Urothelium cell line (cell line): ENCODE results near the gene SUPT3H.
A peak's percentile ranks its signal among the peaks of the same experiment; 100 is the strongest.
"Not testable (repeated sequence)": the region's sequence is repeated elsewhere in the genome, so short reads cannot be mapped to it uniquely, and the experiment has no call there.

Experiments used
- DNase-seq: peaks from one replicate; pipeline ENCODE4 v3.0.0; 2011; ENCODE audit warnings: low spot score, mixed read lengths
- FAIRE-seq: peaks from 2 replicates; lab custom pipeline; 2011; peaks lifted over from hg19 to GRCh38; lab: Jason Lieb, UNC

The SUPT3H gene

GRCh38 chr6:45187836-45188235 is 189.9 kb downstream of the SUPT3H start:
- FAIRE-seq (no peak), DNase-seq (no peak)

- no peak for FAIRE-seq
Observed at GRCh38 chr6:45185403-45186251, 192.1 kb downstream of the SUPT3H start.

GRCh38 chr6:45184937-45185336 is 192.8 kb downstream of the SUPT3H start:
- no peak for DNase-seq
- FAIRE-seq: no peak

More at GRCh38 chr6:45185403-45186251, 192.1 kb downstream of the SUPT3H start:
- DNase-seq: no peak

GRCh38 chr6:45184040-45184439 is 193.7 kb downstream of the SUPT3H start:
- no peak for FAIRE-seq
- DNase-seq: no peak

GRCh38 chr6:45176373-45176772 is 201.4 kb downstream of the SUPT3H start:
- FAIRE-seq, DNase-seq: not testable (repeated sequence)

GRCh38 chr6:45175272-45175671 is 202.5 kb downstream of the SUPT3H start:
- FAIRE-seq (no peak), DNase-seq (no peak)

- DNase-seq (no peak), FAIRE-seq (no peak)
Observed at GRCh38 chr6:45174045-45174444, 203.7 kb downstream of the SUPT3H start.

- FAIRE-seq: no peak
- DNase-seq: no peak
Observed at GRCh38 chr6:45171380-45171779, 206.4 kb downstream of the SUPT3H start.

- no peak for DNase-seq
- no peak for FAIRE-seq
Observed at GRCh38 chr6:45170309-45170708, 207.4 kb downstream of the SUPT3H start.

- FAIRE-seq (no peak), DNase-seq (no peak)
Observed at GRCh38 chr6:45169815-45170214, 207.9 kb downstream of the SUPT3H start.

- peak; percentile 14 for DNase-seq
- FAIRE-seq: no peak
Observed at GRCh38 chr6:45163952-45164766, 213.6 kb downstream of the SUPT3H start.

GRCh38 chr6:45160305-45160704 is 217.4 kb downstream of the SUPT3H start:
- FAIRE-seq (no peak), DNase-seq (no peak)

- DNase-seq: no peak
- no peak for FAIRE-seq
Observed at GRCh38 chr6:45156075-45156474, 221.7 kb downstream of the SUPT3H start.

- FAIRE-seq: no peak
- DNase-seq: no peak
Observed at GRCh38 chr6:45155341-45155894, 222.3 kb downstream of the SUPT3H start.

GRCh38 chr6:45154679-45155078 is 223.1 kb downstream of the SUPT3H start:
- FAIRE-seq (no peak), DNase-seq (no peak)

- no peak for FAIRE-seq
- no peak for DNase-seq
Observed at GRCh38 chr6:45148711-45149341, 228.9 kb downstream of the SUPT3H start.

- FAIRE-seq: no peak
- DNase-seq: no peak
Observed at GRCh38 chr6:45148278-45148677, 229.5 kb downstream of the SUPT3H start.

GRCh38 chr6:45145658-45146057 is 232.1 kb downstream of the SUPT3H start:
- not testable (repeated sequence) for DNase-seq, FAIRE-seq

GRCh38 chr6:45138765-45139164 is 239.0 kb downstream of the SUPT3H start:
- FAIRE-seq (no peak), DNase-seq (no peak)

- FAIRE-seq (no peak), DNase-seq (no peak)
Observed at GRCh38 chr6:45136495-45136894, 241.2 kb downstream of the SUPT3H start.
